GM23248 (cell line): ENCODE measurements around the gene PEAR1.

Experiments used
- EZH2 ChIP-seq: fragments of 200-600 bp; sonication (generic); IDR thresholded peaks from 2 replicates; pipeline ENCODE4 v1.6.1; 2018; ENCODE audit warnings: antibody characterized with exemption, mild to moderate bottlenecking; ENCODE audit not compliant: insufficient read depth, poor library complexity, severe bottlenecking
- EZH2phosphoT487 ChIP-seq: fragments of 200-600 bp; sonication (generic); IDR thresholded peaks from 2 replicates; pipeline ENCODE4 v1.6.1; 2018; ENCODE audit warnings: antibody characterized with exemption, moderate library complexity, mild to moderate bottlenecking, low read depth; ENCODE audit not compliant: insufficient read depth

DNA sequence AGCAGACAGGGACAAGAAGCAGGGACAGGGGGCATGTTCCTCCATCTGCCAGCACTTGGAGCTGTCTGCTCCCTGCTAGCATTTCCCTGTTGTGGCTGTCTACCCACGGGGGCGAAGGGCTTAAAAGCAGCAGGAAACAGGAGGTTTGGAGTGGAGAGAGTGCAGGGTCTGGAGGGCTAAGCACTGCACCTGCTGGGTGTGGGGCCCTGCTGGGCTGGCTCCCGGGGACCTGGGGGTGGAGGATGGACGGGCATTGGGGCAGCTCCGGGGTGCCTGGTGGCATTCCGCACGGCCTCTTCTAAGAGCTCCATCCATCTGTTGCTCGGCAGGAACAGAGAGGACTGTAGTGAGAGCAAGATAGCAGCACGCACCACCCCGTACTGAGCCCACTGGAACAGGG is 48.2 kb downstream of the PEAR1 start:
- TF ChIP-seq EZH2 (no peak), EZH2phosphoT487 (no peak)
